Trophoblast cell (in vitro differentiated cells and primary cell): ENCODE results near the gene GAPT.

Source experiments
- DNase-seq, 2 donors: peaks; one replicate each; pipeline ENCODE4 v3.0.0-alpha.2; 2016
- H2AFZ ChIP-seq: 2 replicates; pipeline ENCODE4 v1.6.1; 2013; ENCODE audit warnings: low read length, moderate library complexity, mild to moderate bottlenecking; ENCODE audit not compliant: insufficient read depth, poor library complexity
- H2AK5ac ChIP-seq: 2 replicates; pipeline ENCODE4 v1.6.1; 2013; ENCODE audit warnings: mild to moderate bottlenecking, low read length
- H2BK120ac ChIP-seq: 2 replicates; pipeline ENCODE4 v1.6.1; 2013; ENCODE audit warnings: low read length, mild to moderate bottlenecking, moderate library complexity; ENCODE audit not compliant: insufficient read depth, poor library complexity
- H2BK12ac ChIP-seq: 2 replicates; pipeline ENCODE4 v1.6.1; 2013; ENCODE audit warnings: mild to moderate bottlenecking, low read length, moderate library complexity
- H2BK5ac ChIP-seq: 2 replicates; pipeline ENCODE4 v1.6.1; 2013; ENCODE audit warnings: low read length, low read depth, moderate library complexity, mild to moderate bottlenecking; ENCODE audit not compliant: poor library complexity
- H3K14ac ChIP-seq: 2 replicates; pipeline ENCODE4 v1.6.1; 2013; ENCODE audit warnings: mild to moderate bottlenecking, low read length
- H3K18ac ChIP-seq: 2 replicates; pipeline ENCODE4 v1.6.1; 2013; ENCODE audit warnings: mild to moderate bottlenecking, low read length
- H3K23ac ChIP-seq: 2 replicates; pipeline ENCODE4 v1.6.1; 2013; ENCODE audit warnings: low read length
- H3K27ac ChIP-seq: 2 replicates; pipeline ENCODE4 v1.5.1; 2013; ENCODE audit warnings: low read depth, mild to moderate bottlenecking, inconsistent platforms, low read length, moderate library complexity
- H3K27me3 ChIP-seq: 2 replicates; pipeline ENCODE4 v1.6.1; 2013; ENCODE audit warnings: inconsistent platforms, mild to moderate bottlenecking, low read length, moderate library complexity; ENCODE audit not compliant: insufficient read depth
- H3K36me3 ChIP-seq, 2 experiments: 1 replicate in 1 of 2; 2 replicates in 1 of 2; pipeline ENCODE4 v1.6.1; 2013; ENCODE audit warnings: low read length in 2 of 2, mild to moderate bottlenecking in 2 of 2, moderate library complexity in 1 of 2; ENCODE audit not compliant: insufficient read depth in 2 of 2, control insufficient read depth in 1 of 2
- H3K4ac ChIP-seq: 2 replicates; pipeline ENCODE4 v1.6.1; 2013; ENCODE audit warnings: low read depth, mild to moderate bottlenecking, low read length, moderate library complexity
- H3K4me1 ChIP-seq, 2 experiments: 1 replicate in 1 of 2; 2 replicates in 1 of 2; pipeline ENCODE4 v1.6.1; 2013; ENCODE audit warnings: low read length in 2 of 2, mild to moderate bottlenecking in 2 of 2, moderate library complexity in 1 of 2; ENCODE audit not compliant: insufficient read depth in 2 of 2, control insufficient read depth in 1 of 2
- H3K4me2 ChIP-seq: 2 replicates; pipeline ENCODE4 v1.6.1; 2013; ENCODE audit warnings: inconsistent platforms, mild to moderate bottlenecking, low read length, moderate library complexity
- H3K4me3 ChIP-seq: 2 replicates; pipeline ENCODE4 v1.5.1; 2013; ENCODE audit warnings: mild to moderate bottlenecking, low read depth, low read length, inconsistent platforms
- H3K79me1 ChIP-seq: one replicate; pipeline ENCODE4 v1.6.1; 2013; ENCODE audit warnings: low read length
- H3K79me2 ChIP-seq: 2 replicates; pipeline ENCODE4 v1.6.1; 2013; ENCODE audit warnings: low read length, mild to moderate bottlenecking; ENCODE audit not compliant: control insufficient read depth, insufficient read depth, poor library complexity
- H3K9ac ChIP-seq: 2 replicates; pipeline ENCODE4 v1.6.1; 2013; ENCODE audit warnings: mild to moderate bottlenecking, low read length
- H3K9me3 ChIP-seq: 2 replicates; pipeline ENCODE4 v1.6.1; 2013; ENCODE audit warnings: low read depth, mild to moderate bottlenecking, control low read depth, inconsistent platforms, low read length; ENCODE audit not compliant: insufficient read depth
- H4K12ac ChIP-seq: 2 replicates; pipeline ENCODE4 v1.6.1; 2013; ENCODE audit warnings: low read depth, mild to moderate bottlenecking, low read length, moderate library complexity
- H4K8ac ChIP-seq: 2 replicates; pipeline ENCODE4 v1.6.1; 2013; ENCODE audit warnings: low read depth, mild to moderate bottlenecking, low read length, moderate library complexity
- H4K91ac ChIP-seq: one replicate; pipeline ENCODE4 v1.6.1; 2013; ENCODE audit warnings: low read depth, mild to moderate bottlenecking, low read length, moderate library complexity
- WGBS: extraction: QIAGEN DNeasy Blood & Tissue Kit; methylation state at CpG from one replicate; pipeline ENCODE4 v1.1.7; 2013; ENCODE audit warnings: missing lambda C conversion rate; ENCODE audit not compliant: insufficient read length, insufficient coverage; ENCODE audit errors: extremely low coverage; 5-methylcytosine and 5-hydroxymethylcytosine counted together

Gene GAPT

GRCh38 chr5:58475404-58475803 is 15.8 kb upstream of the GAPT start:
- Histone ChIP-seq H3K14ac (no peak overlapping the region), H3K27me3 (no peaks in the 10 kb centered on the region), H4K91ac (no peak overlapping the region), H3K9me3 (peaks cover 6% of the 10 kb centered on the region), H4K8ac (no peak overlapping the region), H3K23ac (no peak overlapping the region), H3K79me2 (no peaks in the 10 kb centered on the region), H3K9ac (no peak overlapping the region), H3K27ac (no peak overlapping the region), H3K4ac (no peak overlapping the region), H2BK12ac (no peak overlapping the region), H2AFZ (no peak overlapping the region), H4K12ac (no peak overlapping the region), H3K4me1 (no peaks in the 10 kb centered on the region), H3K79me1 (no peaks in the 10 kb centered on the region), H3K4me2 (no peak overlapping the region), H2BK5ac (no peak overlapping the region), H2BK120ac (no peak overlapping the region), H2AK5ac (no peak overlapping the region), H3K36me3 (no peaks in the 10 kb centered on the region), H3K4me3 (no peak overlapping the region), H3K18ac (no peak overlapping the region)
- no CpG with 5 or more reads among the region's 3 CpGs for WGBS
- DNase-seq = no peak

GRCh38 chr5:58477760-58478376 is 13.4 kb upstream of the GAPT start:
- no peak overlapping the region for H4K91ac ChIP-seq
- WGBS = no CpG with 5 or more reads among the region's 1 CpG
- H4K8ac ChIP-seq = no peak overlapping the region

GRCh38 chr5:58481066-58481676 is 10.1 kb upstream of the GAPT start:
- Histone ChIP-seq H3K14ac (no peak overlapping the region), H3K4me3 (peak overlapping the region; percentile 11), H2BK120ac (no peak overlapping the region), H4K12ac (no peak overlapping the region), H3K23ac (peak overlapping the region; percentile 59), H3K27me3 (no peaks in the 10 kb centered on the region), H2AK5ac (no peak overlapping the region), H3K18ac (no peak overlapping the region), H4K8ac (no peak overlapping the region), H4K91ac (no peak overlapping the region), H2BK12ac (no peak overlapping the region), H2AFZ (no peak overlapping the region), H2BK5ac (no peak overlapping the region), H3K79me1 (no peaks in the 10 kb centered on the region), H3K4ac (no peak overlapping the region), H3K9ac (no peak overlapping the region), H3K9me3 (peaks cover 9% of the 10 kb centered on the region), H3K79me2 (no peaks in the 10 kb centered on the region), H3K27ac (no peak overlapping the region), H3K36me3 (no peaks in the 10 kb centered on the region), H3K4me1 (no peaks in the 10 kb centered on the region), H3K4me2 (no peak overlapping the region)
- DNase-seq = no peak

More at GRCh38 chr5:58477760-58478376, 13.4 kb upstream of the GAPT start:
- H3K4me2 ChIP-seq = no peak overlapping the region
- no peak overlapping the region for H3K27ac ChIP-seq
- H3K9me3 ChIP-seq = peaks cover 15% of the 10 kb centered on the region
- no peak overlapping the region for H2AK5ac ChIP-seq
- H3K27me3 ChIP-seq = no peaks in the 10 kb centered on the region
- no peak overlapping the region for H3K4ac ChIP-seq
- H3K23ac ChIP-seq = no peak overlapping the region
- H2BK120ac ChIP-seq = no peak overlapping the region
- H3K18ac ChIP-seq = no peak overlapping the region
- H3K79me1 ChIP-seq = no peaks in the 10 kb centered on the region
- no peak overlapping the region for H4K12ac ChIP-seq
- H2AFZ ChIP-seq = no peak overlapping the region
- no peak overlapping the region for H3K9ac ChIP-seq
- no peaks in the 10 kb centered on the region for H3K36me3 ChIP-seq
- DNase-seq = peak in 1 of 2 donors; percentile 56
- no peak overlapping the region for H2BK5ac ChIP-seq
- H2BK12ac ChIP-seq = no peak overlapping the region
- no peak overlapping the region for H3K4me3 ChIP-seq
- no peak overlapping the region for H3K14ac ChIP-seq
- H3K79me2 ChIP-seq = no peaks in the 10 kb centered on the region
- no peaks in the 10 kb centered on the region for H3K4me1 ChIP-seq

- Histone ChIP-seq H2BK120ac (no peak overlapping the region), H2BK5ac (no peak overlapping the region), H3K27me3 (no peaks in the 10 kb centered on the region), H2AFZ (no peak overlapping the region), H3K4me2 (no peak overlapping the region), H3K18ac (no peak overlapping the region), H3K9ac (peak overlapping the region; percentile 21), H3K9me3 (peaks cover 9% of the 10 kb centered on the region), H3K79me2 (no peaks in the 10 kb centered on the region), H3K36me3 (no peaks in the 10 kb centered on the region), H3K27ac (no peak overlapping the region), H3K79me1 (no peaks in the 10 kb centered on the region), H2BK12ac (no peak overlapping the region), H3K4me3 (peak overlapping the region; percentile 4), H4K12ac (no peak overlapping the region), H2AK5ac (no peak overlapping the region), H4K8ac (no peak overlapping the region), H3K4ac (no peak overlapping the region), H4K91ac (no peak overlapping the region), H3K23ac (peak overlapping the region; percentile 7), H3K14ac (no peak overlapping the region), H3K4me1 (no peaks in the 10 kb centered on the region)
- WGBS = no CpG with 5 or more reads among the region's 6 CpGs
- DNase-seq = no peak
These were observed 9.4 kb upstream of the GAPT start for GRCh38 chr5:58481828-58482227.
